HepG2 (cell line): ENCODE data around the gene ATG4D. TPM values are rescaled to one million over a fixed set of nuclear protein-coding genes. Genes with fewer than 3 reads are reported as not detected.
A peak's percentile ranks its signal among the peaks of the same experiment; 100 is the strongest.

ENCODE experiments used
- FOXO1 ChIP-seq: sonication (generic); formaldehyde crosslinking; IDR thresholded peaks from 2 replicates; pipeline ENCODE4 v1.4.0; 2020; ENCODE audit warnings: missing genetic modification reagents
- IRX3 ChIP-seq: sonication (generic); formaldehyde crosslinking; IDR thresholded peaks from 2 replicates; pipeline ENCODE4 v1.8.1; 2023; ENCODE audit warnings: mild to moderate bottlenecking, low read depth, missing genetic modification reagents, borderline replicate concordance
- KLF12 ChIP-seq: sonication (generic); formaldehyde crosslinking; IDR thresholded peaks from 2 replicates; pipeline ENCODE4 v1.4.0; 2020; ENCODE audit warnings: missing genetic modification reagents, borderline replicate concordance
- MAFF ChIP-seq: IDR thresholded peaks from 2 replicates; pipeline ENCODE4 v1.6.1; 2011; ENCODE audit warnings: low read depth, low read length, improper control_type of control experiment
- SRSF1 ChIP-seq: fragments of 200-400 bp; formaldehyde crosslinking; optimal IDR thresholded peaks from 2 replicates; pipeline ENCODE3; 2017; ENCODE audit warnings: mild to moderate bottlenecking, low read depth, low read length, moderate library complexity
- SRSF9 ChIP-seq: fragments of 200-400 bp; formaldehyde crosslinking; IDR thresholded peaks from 2 replicates; pipeline ENCODE4 v1.6.1; 2018; ENCODE audit warnings: borderline replicate concordance, mild to moderate bottlenecking, low read depth, low read length; ENCODE audit not compliant: insufficient read depth, poor library complexity, severe bottlenecking
- ZNF12 ChIP-seq: sonication (generic); formaldehyde crosslinking; IDR thresholded peaks from 2 replicates; pipeline ENCODE4 v1.5.0; 2020; ENCODE audit warnings: missing genetic modification reagents
- ZNF713 ChIP-seq: sonication (generic); formaldehyde crosslinking; IDR thresholded peaks from 2 replicates; pipeline ENCODE4 v1.4.0; 2020; ENCODE audit warnings: mild to moderate bottlenecking, missing genetic modification reagents
- ZNF746 ChIP-seq: sonication (generic); formaldehyde crosslinking; IDR thresholded peaks from 2 replicates; pipeline ENCODE4 v1.8.0; 2022; ENCODE audit warnings: mild to moderate bottlenecking, missing genetic modification reagents
- polyA plus RNA-seq, 8 experiments: library from polyadenylated mRNA; depleted of rRNA in 3 of 8; stranded (reverse) in 7 of 8; unstranded in 1 of 8; fragments of >200 nt; fragmentation: Illumina TruSeq in 4 of 8; extraction: Trizol in 4 of 8; gene quantifications; 2 replicates each; pipeline versions ENCODE4 v1.2.1 to v1.2.3, GENCODE V29; 2011 to 2016; ENCODE audit warnings: low read depth in 4 of 8, missing spikeins in 1 of 8, mixed read lengths in 1 of 8; ENCODE audit not compliant: insufficient read depth in 1 of 8
- total RNA-seq, 5 experiments: library from RNA; depleted of rRNA; stranded (reverse); fragments of >200 nt; fragmentation: Illumina TruSeq; extraction: Trizol; gene quantifications; 2 replicates each; pipeline ENCODE4 v1.2.3, GENCODE V29; 2016; ENCODE audit warnings: low read depth in 1 of 5
- TF ChIP-seq, protein P1 (sequence below): sonication (generic); formaldehyde crosslinking; IDR thresholded peaks from 2 replicates; pipeline ENCODE4 v1.4.0; 2020; ENCODE audit warnings: missing genetic modification reagents
- TF ChIP-seq, protein P2 (sequence below): sonication (generic); formaldehyde crosslinking; IDR thresholded peaks from 2 replicates; pipeline ENCODE4 v1.9.0; 2021; ENCODE audit warnings: mild to moderate bottlenecking, missing genetic modification reagents
- TF ChIP-seq, protein P3 (sequence below): sonication (generic); formaldehyde crosslinking; IDR thresholded peaks from 2 replicates; pipeline ENCODE4 v1.5.0; 2020; ENCODE audit warnings: mild to moderate bottlenecking, missing genetic modification reagents, borderline replicate concordance

ATG4D gene
- total and polyA plus RNA-seq, 2 of the 13 experiments (the other 11 are each of a cell fraction or from before 2014, with no cell fraction given), result 17.8 to 19.0 TPM

DNA sequence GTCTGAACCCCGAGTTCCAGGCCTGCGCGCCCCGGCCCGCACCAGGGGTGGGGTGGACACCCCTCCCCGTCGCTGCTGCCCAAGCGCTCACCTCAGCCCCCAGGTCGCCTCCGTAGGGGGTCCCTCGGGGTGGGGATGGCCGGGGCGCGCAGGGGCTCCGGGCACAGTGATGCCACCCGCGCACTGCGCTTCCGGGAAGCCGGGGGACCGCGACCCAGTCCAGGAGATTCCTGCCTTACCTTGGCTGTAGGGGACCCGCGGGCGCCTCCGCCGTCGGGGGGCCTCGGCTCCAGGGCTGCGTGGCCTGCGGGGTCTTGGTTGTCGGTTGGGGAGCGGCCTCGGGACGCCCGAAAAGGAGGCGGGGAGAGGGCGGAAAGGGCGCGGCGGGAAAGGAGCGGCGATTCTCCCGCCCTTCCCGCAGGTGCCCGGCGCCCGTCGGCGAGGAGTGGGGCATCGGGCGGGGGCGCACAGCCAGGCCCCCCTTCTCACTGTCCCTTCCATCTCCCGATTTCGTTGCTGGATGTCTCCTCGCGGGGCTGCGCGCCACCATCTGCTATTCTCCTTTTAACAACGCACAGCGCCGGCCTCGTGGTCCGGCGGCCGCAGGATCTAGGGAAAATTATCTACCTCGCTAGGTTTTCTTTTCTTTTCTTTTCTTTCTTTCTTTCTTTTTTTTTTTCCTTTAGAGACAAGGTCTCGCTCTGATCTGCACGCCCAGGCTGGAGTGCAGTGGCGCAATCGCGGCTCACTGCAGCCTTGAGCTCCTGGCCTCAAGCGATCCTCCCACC, 40.5 kb upstream of the ATG4D start, which contains the start of gene KEAP1 (continued):
- TF ChIP-seq, protein P1, sequence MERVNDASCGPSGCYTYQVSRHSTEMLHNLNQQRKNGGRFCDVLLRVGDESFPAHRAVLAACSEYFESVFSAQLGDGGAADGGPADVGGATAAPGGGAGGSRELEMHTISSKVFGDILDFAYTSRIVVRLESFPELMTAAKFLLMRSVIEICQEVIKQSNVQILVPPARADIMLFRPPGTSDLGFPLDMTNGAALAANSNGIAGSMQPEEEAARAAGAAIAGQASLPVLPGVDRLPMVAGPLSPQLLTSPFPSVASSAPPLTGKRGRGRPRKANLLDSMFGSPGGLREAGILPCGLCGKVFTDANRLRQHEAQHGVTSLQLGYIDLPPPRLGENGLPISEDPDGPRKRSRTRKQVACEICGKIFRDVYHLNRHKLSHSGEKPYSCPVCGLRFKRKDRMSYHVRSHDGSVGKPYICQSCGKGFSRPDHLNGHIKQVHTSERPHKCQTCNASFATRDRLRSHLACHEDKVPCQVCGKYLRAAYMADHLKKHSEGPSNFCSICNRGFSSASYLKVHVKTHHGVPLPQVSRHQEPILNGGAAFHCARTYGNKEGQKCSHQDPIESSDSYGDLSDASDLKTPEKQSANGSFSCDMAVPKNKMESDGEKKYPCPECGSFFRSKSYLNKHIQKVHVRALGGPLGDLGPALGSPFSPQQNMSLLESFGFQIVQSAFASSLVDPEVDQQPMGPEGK (CRISPR knock-in tag), result peak; percentile 66; the same call in 1 of the 2 replicates
- TF ChIP-seq, protein P2, sequence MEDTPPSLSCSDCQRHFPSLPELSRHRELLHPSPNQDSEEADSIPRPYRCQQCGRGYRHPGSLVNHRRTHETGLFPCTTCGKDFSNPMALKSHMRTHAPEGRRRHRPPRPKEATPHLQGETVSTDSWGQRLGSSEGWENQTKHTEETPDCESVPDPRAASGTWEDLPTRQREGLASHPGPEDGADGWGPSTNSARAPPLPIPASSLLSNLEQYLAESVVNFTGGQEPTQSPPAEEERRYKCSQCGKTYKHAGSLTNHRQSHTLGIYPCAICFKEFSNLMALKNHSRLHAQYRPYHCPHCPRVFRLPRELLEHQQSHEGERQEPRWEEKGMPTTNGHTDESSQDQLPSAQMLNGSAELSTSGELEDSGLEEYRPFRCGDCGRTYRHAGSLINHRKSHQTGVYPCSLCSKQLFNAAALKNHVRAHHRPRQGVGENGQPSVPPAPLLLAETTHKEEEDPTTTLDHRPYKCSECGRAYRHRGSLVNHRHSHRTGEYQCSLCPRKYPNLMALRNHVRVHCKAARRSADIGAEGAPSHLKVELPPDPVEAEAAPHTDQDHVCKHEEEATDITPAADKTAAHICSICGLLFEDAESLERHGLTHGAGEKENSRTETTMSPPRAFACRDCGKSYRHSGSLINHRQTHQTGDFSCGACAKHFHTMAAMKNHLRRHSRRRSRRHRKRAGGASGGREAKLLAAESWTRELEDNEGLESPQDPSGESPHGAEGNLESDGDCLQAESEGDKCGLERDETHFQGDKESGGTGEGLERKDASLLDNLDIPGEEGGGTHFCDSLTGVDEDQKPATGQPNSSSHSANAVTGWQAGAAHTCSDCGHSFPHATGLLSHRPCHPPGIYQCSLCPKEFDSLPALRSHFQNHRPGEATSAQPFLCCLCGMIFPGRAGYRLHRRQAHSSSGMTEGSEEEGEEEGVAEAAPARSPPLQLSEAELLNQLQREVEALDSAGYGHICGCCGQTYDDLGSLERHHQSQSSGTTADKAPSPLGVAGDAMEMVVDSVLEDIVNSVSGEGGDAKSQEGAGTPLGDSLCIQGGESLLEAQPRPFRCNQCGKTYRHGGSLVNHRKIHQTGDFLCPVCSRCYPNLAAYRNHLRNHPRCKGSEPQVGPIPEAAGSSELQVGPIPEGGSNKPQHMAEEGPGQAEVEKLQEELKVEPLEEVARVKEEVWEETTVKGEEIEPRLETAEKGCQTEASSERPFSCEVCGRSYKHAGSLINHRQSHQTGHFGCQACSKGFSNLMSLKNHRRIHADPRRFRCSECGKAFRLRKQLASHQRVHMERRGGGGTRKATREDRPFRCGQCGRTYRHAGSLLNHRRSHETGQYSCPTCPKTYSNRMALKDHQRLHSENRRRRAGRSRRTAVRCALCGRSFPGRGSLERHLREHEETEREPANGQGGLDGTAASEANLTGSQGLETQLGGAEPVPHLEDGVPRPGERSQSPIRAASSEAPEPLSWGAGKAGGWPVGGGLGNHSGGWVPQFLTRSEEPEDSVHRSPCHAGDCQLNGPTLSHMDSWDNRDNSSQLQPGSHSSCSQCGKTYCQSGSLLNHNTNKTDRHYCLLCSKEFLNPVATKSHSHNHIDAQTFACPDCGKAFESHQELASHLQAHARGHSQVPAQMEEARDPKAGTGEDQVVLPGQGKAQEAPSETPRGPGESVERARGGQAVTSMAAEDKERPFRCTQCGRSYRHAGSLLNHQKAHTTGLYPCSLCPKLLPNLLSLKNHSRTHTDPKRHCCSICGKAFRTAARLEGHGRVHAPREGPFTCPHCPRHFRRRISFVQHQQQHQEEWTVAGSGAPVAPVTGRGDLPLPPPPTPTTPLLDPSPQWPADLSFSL (CRISPR knock-in tag), result no peak
- TF ChIP-seq ZNF713 (CRISPR knock-in tag) (0 out of 2 replicates have a peak, but pooled peaks have one; percentile 14), IRX3 (CRISPR knock-in tag) (peak; percentile 9; the same call in 1 of the 2 replicates), SRSF9 (no peak), MAFF (no peak), KLF12 (0 out of 2 replicates have a peak, but pooled peaks have one; percentile 62), FOXO1 (CRISPR knock-in tag) (0 out of 2 replicates have a peak, but pooled peaks have one; percentile 16), ZNF12 (CRISPR knock-in tag) (0 out of 2 replicates have a peak, but pooled peaks have one; percentile 8), ZNF746 (CRISPR knock-in tag) (0 out of 2 replicates have a peak, but pooled peaks have one; percentile 15), SRSF1 (peak; percentile 40)
- TF ChIP-seq, protein P3, sequence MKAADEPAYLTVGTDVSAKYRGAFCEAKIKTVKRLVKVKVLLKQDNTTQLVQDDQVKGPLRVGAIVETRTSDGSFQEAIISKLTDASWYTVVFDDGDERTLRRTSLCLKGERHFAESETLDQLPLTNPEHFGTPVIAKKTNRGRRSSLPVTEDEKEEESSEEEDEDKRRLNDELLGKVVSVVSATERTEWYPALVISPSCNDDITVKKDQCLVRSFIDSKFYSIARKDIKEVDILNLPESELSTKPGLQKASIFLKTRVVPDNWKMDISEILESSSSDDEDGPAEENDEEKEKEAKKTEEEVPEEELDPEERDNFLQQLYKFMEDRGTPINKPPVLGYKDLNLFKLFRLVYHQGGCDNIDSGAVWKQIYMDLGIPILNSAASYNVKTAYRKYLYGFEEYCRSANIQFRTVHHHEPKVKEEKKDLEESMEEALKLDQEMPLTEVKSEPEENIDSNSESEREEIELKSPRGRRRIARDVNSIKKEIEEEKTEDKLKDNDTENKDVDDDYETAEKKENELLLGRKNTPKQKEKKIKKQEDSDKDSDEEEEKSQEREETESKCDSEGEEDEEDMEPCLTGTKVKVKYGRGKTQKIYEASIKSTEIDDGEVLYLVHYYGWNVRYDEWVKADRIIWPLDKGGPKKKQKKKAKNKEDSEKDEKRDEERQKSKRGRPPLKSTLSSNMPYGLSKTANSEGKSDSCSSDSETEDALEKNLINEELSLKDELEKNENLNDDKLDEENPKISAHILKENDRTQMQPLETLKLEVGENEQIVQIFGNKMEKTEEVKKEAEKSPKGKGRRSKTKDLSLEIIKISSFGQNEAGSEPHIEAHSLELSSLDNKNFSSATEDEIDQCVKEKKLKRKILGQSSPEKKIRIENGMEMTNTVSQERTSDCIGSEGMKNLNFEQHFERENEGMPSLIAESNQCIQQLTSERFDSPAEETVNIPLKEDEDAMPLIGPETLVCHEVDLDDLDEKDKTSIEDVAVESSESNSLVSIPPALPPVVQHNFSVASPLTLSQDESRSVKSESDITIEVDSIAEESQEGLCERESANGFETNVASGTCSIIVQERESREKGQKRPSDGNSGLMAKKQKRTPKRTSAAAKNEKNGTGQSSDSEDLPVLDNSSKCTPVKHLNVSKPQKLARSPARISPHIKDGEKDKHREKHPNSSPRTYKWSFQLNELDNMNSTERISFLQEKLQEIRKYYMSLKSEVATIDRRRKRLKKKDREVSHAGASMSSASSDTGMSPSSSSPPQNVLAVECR (CRISPR knock-in tag), result peak; percentile 20; the same call in 1 of the 2 replicates
